Calu3 (cell line): ENCODE results near the gene RARRES2. TPM values are rescaled to one million over a fixed set of nuclear protein-coding genes. Genes with fewer than 3 reads are reported as not detected.
A peak's percentile ranks its signal among the peaks of the same experiment; 100 is the strongest.

Experiments
- BruUV-seq: library from RNA; stranded (reverse); fragments of 400-500 nt; replicated peaks from 2 replicates; lab custom pipeline; 2021; lab: Mats Ljungman, UMichigan
- CTCF ChIA-PET: fragments of 300-600 bp; sonication (Branson Sonifier 250); formaldehyde crosslinking; loops from one replicate; lab custom pipeline; 2022; ENCODE audit warnings: antibody characterized with exemption; lab: Charles Lee
- DNase-seq: peaks from one replicate; pipeline ENCODE4 v3.0.0; 2022
- H3K27ac Mint-ChIP-seq: one replicate; pipeline ENCODE4 v1.8.0; 2022; ENCODE audit warnings: mixed read lengths; ENCODE audit not compliant: unreplicated experiment
- H3K27me3 Mint-ChIP-seq: one replicate; pipeline ENCODE4 v1.8.0; 2022; ENCODE audit warnings: mixed read lengths; ENCODE audit not compliant: unreplicated experiment
- H3K36me3 Mint-ChIP-seq: one replicate; pipeline ENCODE4 v1.8.0; 2022; ENCODE audit warnings: mild to moderate bottlenecking, moderate library complexity, mixed read lengths; ENCODE audit not compliant: insufficient read depth, unreplicated experiment
- H3K4me1 Mint-ChIP-seq: one replicate; pipeline ENCODE4 v1.8.0; 2022; ENCODE audit warnings: mild to moderate bottlenecking, low read depth, mixed read lengths; ENCODE audit not compliant: unreplicated experiment
- H3K4me3 Mint-ChIP-seq: one replicate; pipeline ENCODE4 v1.8.0; 2022; ENCODE audit warnings: mild to moderate bottlenecking, low read depth, moderate library complexity, mixed read lengths; ENCODE audit not compliant: unreplicated experiment
- H3K9me3 Mint-ChIP-seq: one replicate; pipeline ENCODE4 v1.8.0; 2022; ENCODE audit warnings: low read depth, mixed read lengths; ENCODE audit not compliant: unreplicated experiment
- CTCF ChIP-seq: fragments of 200-600 bp; IDR thresholded peaks from one replicate; pipeline ENCODE4 v1.8.0; 2022; ENCODE audit warnings: antibody characterized with exemption; ENCODE audit not compliant: unreplicated experiment
- intact Hi-C: fragments of 100-400 bp; cut with micrococcal nuclease; formaldehyde crosslinking; loops from one replicate; pipeline ENCODE4 v1.10.0; 2022; ENCODE audit not compliant: unreplicated experiment
- total RNA-seq: library from RNA; stranded (reverse); gene quantifications from 2 replicates; pipeline ENCODE4 v1.2.3, GENCODE V29; 2022

RARRES2 gene
- total RNA-seq, 1 experiment from 2014 or later = 13.0 TPM

GRCh38 chr7:150357270-150357669 is 15.8 kb upstream of the RARRES2 start:
- H3K4me3 Mint-ChIP-seq = no peak overlapping the region
- H3K36me3 Mint-ChIP-seq = peaks cover 9% of the 10 kb centered on the region
- no peak for TF ChIP-seq CTCF
- CTCF ChIA-PET = interaction anchor here (1.5 kb wide), 1 partner anchor 9 kb away, joined by 3 read pairs; no protein-coding TSS in a partner anchor
- BruUV-seq = no TSS peak
- intact Hi-C loops = no loop called here
- peaks cover 18% of the 10 kb centered on the region for H3K4me1 Mint-ChIP-seq
- H3K9me3 Mint-ChIP-seq = peaks cover 3% of the 10 kb centered on the region
- no peak for DNase-seq
- no peaks in the 10 kb centered on the region for H3K27me3 Mint-ChIP-seq
- H3K27ac Mint-ChIP-seq = no peak overlapping the region

- peaks cover 27% of the 10 kb centered on the region for H3K4me1 Mint-ChIP-seq
- H3K9me3 Mint-ChIP-seq = peaks cover 3% of the 10 kb centered on the region
- intact Hi-C loops = loop anchor here (1.0 kb wide), 1 partner anchor 65 kb away; no protein-coding TSS in a partner anchor
- no peak overlapping the region for H3K4me3 Mint-ChIP-seq
- DNase-seq = no peak
- no peaks in the 10 kb centered on the region for H3K27me3 Mint-ChIP-seq
- H3K36me3 Mint-ChIP-seq = peaks cover 10% of the 10 kb centered on the region
- BruUV-seq = no TSS peak
- peak; percentile 74 for TF ChIP-seq CTCF
- H3K27ac Mint-ChIP-seq = no peak overlapping the region
- CTCF ChIA-PET = interaction anchor here (0.6 kb wide), 1 partner anchor 16 kb away, joined by 4 read pairs; no protein-coding TSS in a partner anchor
Observed at GRCh38 chr7:150356265-150356897, 15.0 kb upstream of the RARRES2 start.

DNA sequence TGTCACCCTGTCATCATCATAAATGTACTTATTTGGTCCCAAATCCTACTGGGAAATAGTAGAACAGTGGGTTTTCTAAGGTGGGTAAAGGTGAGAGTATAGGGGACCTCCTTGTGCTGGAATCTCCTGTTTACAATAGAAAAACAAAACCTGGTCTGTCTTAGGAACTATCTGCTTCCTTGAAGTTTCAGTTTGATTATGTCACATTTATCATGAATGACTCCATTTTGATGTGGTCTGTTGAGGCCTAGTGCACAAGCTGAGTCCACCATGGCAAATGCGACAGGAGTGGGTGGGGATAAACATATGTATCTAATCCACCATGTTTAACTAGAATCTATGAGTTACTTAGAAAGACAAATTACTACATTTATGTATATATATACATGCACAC is 14.2 kb upstream of the RARRES2 start:
- intact Hi-C loops = loop anchor here (1.0 kb wide), 1 partner anchor 66 kb away; no protein-coding TSS in a partner anchor
- no peaks in the 10 kb centered on the region for H3K27me3 Mint-ChIP-seq
- DNase-seq = no peak
- no TSS peak for BruUV-seq
- no peak overlapping the region for H3K4me3 Mint-ChIP-seq
- CTCF ChIA-PET = no interaction called here
- H3K4me1 Mint-ChIP-seq = peaks cover 28% of the 10 kb centered on the region
- peaks cover 10% of the 10 kb centered on the region for H3K36me3 Mint-ChIP-seq
- H3K27ac Mint-ChIP-seq = no peak overlapping the region
- TF ChIP-seq CTCF = no peak
- peaks cover 3% of the 10 kb centered on the region for H3K9me3 Mint-ChIP-seq

- Mint-ChIP-seq H3K9me3 (no peaks in the 10 kb centered on the region), H3K36me3 (peaks cover 5% of the 10 kb centered on the region), H3K27me3 (no peaks in the 10 kb centered on the region), H3K4me1 (peaks cover 13% of the 10 kb centered on the region), H3K4me3 (no peak overlapping the region), H3K27ac (no peak overlapping the region)
- BruUV-seq = no TSS peak
- intact Hi-C loops = no loop called here
- TF ChIP-seq CTCF = no peak
- no peak for DNase-seq
- CTCF ChIA-PET = no interaction called here
Observed at GRCh38 chr7:150351587-150352194, 10.3 kb upstream of the RARRES2 start.
